HTERT RPE-1 (cell line): ENCODE measurements around the gene UBA52.
"Not testable (repeated sequence)": the region's sequence is repeated elsewhere in the genome, so short reads cannot be mapped to it uniquely, and the experiment has no call there.

Source experiments
- in situ Hi-C: fragments of 300-500 bp; cut with MboI; formaldehyde crosslinking; loops from 4 replicates; pipeline ENCODE4 v1.14.3; 2020; ENCODE audit warnings: low sequenced_read_pairs

UBA52 gene

GRCh38 chr19:18591735-18592385 lies 20.2 kb downstream of the UBA52 start:
- in situ Hi-C loops = no loop called here

- in situ Hi-C loops = not testable (repeated sequence)
Measured at GRCh38 chr19:18592732-18593131, 21.1 kb downstream of the UBA52 start.

GRCh38 chr19:18593367-18594095 lies 21.9 kb downstream of the UBA52 start:
- in situ Hi-C loops = no loop called here

- in situ Hi-C loops = no loop called here
Measured at GRCh38 chr19:18594096-18594823, 22.6 kb downstream of the UBA52 start.

GRCh38 chr19:18594824-18595373 lies 23.2 kb downstream of the UBA52 start:
- in situ Hi-C loops = no loop called here

GRCh38 chr19:18595475-18595874 lies 23.8 kb downstream of the UBA52 start:
- in situ Hi-C loops = no loop called here

- in situ Hi-C loops = no loop called here
Measured at GRCh38 chr19:18596752-18597157, 25.1 kb downstream of the UBA52 start.

- in situ Hi-C loops = no loop called here
Measured at GRCh38 chr19:18597809-18598660, 26.4 kb downstream of the UBA52 start.

- in situ Hi-C loops = no loop called here
Measured at GRCh38 chr19:18599485-18599884, 27.8 kb downstream of the UBA52 start.

GRCh38 chr19:18600692-18601397 lies 29.2 kb downstream of the UBA52 start:
- in situ Hi-C loops = not testable (repeated sequence)

GRCh38 chr19:18601875-18602274 lies 30.2 kb downstream of the UBA52 start:
- in situ Hi-C loops = no loop called here

GRCh38 chr19:18603255-18603957 lies 31.7 kb downstream of the UBA52 start:
- in situ Hi-C loops = no loop called here

- in situ Hi-C loops = no loop called here
Measured at GRCh38 chr19:18603958-18604819, 32.5 kb downstream of the UBA52 start.

GRCh38 chr19:18604820-18605159 lies 33.1 kb downstream of the UBA52 start:
- in situ Hi-C loops = no loop called here

- in situ Hi-C loops = no loop called here
Measured at GRCh38 chr19:18605196-18605545, 33.5 kb downstream of the UBA52 start.

GRCh38 chr19:18605546-18606280 lies 34.1 kb downstream of the UBA52 start:
- in situ Hi-C loops = no loop called here

- in situ Hi-C loops = no loop called here
Measured at GRCh38 chr19:18606281-18607225, 34.9 kb downstream of the UBA52 start, which contains the start of gene CRLF1. TSS of gene CRLF1 (minus strand) at chr19:18606799. CDS start at chr19:18606656, 143 bp downstream.
